Hematopoietic multipotent progenitor cell treated with erythropoietin and hydrocortisone succinate and interleukin-3 and kit ligand, for 17 days (in vitro differentiated cells): ENCODE data around the gene EFTUD2.
"Not testable (repeated sequence)": the region's sequence is repeated elsewhere in the genome, so short reads cannot be mapped to it uniquely, and the experiment has no call there.

Source experiments
- DNase-seq: peaks from one replicate; pipeline ENCODE4 v3.0.0-alpha.2; 2015; ENCODE audit warnings: low spot score

EFTUD2 gene

GRCh38 chr17:44808656-44809388 is 90.4 kb downstream of the EFTUD2 start:
- not testable (repeated sequence) for DNase-seq

GRCh38 chr17:44808156-44808555 is 91.1 kb downstream of the EFTUD2 start:
- DNase-seq, result no peak

- DNase-seq, result no peak
Observed at GRCh38 chr17:44807817-44808155, 91.5 kb downstream of the EFTUD2 start.

GRCh38 chr17:44807093-44807816 is 92.0 kb downstream of the EFTUD2 start:
- DNase-seq, result no peak

- no peak for DNase-seq
Observed at GRCh38 chr17:44804302-44805089, 94.7 kb downstream of the EFTUD2 start.

GRCh38 chr17:44801880-44802279 is 97.4 kb downstream of the EFTUD2 start:
- DNase-seq, result no peak
